Measurements from ENCODE around the gene BTBD17. TPM values are rescaled to one million over a fixed set of nuclear protein-coding genes. Genes with fewer than 3 reads are reported as not detected.

Gene BTBD17, protein sequence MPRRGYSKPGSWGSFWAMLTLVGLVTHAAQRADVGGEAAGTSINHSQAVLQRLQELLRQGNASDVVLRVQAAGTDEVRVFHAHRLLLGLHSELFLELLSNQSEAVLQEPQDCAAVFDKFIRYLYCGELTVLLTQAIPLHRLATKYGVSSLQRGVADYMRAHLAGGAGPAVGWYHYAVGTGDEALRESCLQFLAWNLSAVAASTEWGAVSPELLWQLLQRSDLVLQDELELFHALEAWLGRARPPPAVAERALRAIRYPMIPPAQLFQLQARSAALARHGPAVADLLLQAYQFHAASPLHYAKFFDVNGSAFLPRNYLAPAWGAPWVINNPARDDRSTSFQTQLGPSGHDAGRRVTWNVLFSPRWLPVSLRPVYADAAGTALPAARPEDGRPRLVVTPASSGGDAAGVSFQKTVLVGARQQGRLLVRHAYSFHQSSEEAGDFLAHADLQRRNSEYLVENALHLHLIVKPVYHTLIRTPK
- total RNA-seq (2022; extraction: Qiagen RNA extraction), result 0.05 to 0.06 TPM in 2 of 5 replicates, not detected in the others

GRCh38 chr17:74361230-74362068 is at the start of gene BTBD17:
BTBD17 (minus strand) TSS chr17:74361868; CDS start chr17:74361819, 49 bp downstream.

DNA sequence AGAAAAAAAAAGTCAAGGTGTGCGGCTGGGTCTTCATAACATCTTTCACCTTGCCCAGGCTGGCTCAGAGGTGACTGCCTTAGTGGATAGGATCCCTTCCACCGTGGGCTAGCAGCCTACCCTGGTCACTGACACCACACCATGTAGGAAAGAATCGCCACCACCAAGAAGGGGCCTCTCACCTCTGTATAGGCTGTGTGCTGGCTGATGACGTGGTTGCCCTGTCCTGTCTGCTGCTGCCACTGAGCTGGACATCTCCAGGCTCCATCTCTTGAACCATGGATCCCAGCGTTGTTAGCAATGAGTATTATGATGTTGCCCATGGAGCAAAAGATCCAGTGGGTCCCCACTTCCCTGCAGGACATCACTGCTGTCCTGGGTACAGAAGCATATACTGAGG is 5.5 kb upstream of the BTBD17 start, which contains the start of gene GPR142:
Gene GPR142, plus strand, starts transcription at position 301 of the 400 bp plus-strand sequence. CDS start 2,035 bp downstream, outside the sequence.

DNA sequence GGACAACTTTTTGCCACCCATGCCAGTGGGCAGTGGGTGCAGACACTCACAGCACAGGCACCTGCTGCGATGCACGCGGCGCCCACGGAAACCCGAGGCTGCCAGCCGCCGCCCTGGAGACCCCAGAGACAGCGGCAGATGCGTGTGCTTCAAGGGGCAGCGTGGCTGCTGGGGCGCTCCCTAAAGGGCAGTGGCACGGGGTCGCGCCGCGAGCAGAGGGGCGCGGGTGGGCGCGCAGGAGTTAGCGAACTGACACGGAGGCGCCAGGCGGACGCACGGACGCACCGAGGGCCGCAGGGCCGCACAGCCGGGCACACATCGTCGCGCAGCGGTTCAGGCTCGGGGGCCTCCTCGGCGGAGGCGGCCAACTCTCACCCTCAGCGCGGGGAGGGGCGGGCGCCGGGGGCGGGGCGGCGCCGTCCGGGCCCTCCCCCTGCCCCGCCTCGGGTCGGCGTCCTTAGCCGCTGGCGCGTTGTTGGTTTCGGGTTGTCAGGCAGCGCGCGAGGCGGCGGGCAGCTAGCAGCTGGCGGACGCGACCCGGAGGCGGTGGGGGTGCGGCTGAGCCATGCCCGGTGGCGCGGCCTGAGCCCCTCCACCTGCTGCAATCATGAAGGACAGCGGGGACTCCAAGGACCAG is 35.8 kb downstream of the BTBD17 start, which contains the start of gene KIF19:
Gene KIF19, plus strand, starts transcription at position 484 of the 637 bp plus-strand sequence. Its CDS starts 124 bp downstream, at position 608.

Other genes with a start within 250 kb of the BTBD17 start
- gene RPL38, start 158.2 kb downstream of the BTBD17 start, total RNA-seq (2022; extraction: Qiagen RNA extraction), result 2,669 to 3,166 TPM (median 2,938 TPM) in 5 replicates
- gene TTYH2, start 148.3 kb downstream of the BTBD17 start, total RNA-seq (2022; extraction: Qiagen RNA extraction), result 1.5 to 2.7 TPM (median 2.1 TPM) in 5 replicates
- gene DNAI2, start 87.6 kb downstream of the BTBD17 start, total RNA-seq (2022; extraction: Qiagen RNA extraction), result 0.06 to 0.09 TPM in 2 of 5 replicates, not detected in the others
- gene KIF19, start 35.6 kb downstream of the BTBD17 start, total RNA-seq (2022; extraction: Qiagen RNA extraction), result 0.03 TPM in 1 of 5 replicates, not detected in the others
- gene GPR142, start 5.6 kb upstream of the BTBD17 start, total RNA-seq (2022; extraction: Qiagen RNA extraction), result 0.08 TPM in 1 of 5 replicates, not detected in the others
- gene GPRC5C, start 70.2 kb upstream of the BTBD17 start, total RNA-seq (2022; extraction: Qiagen RNA extraction), result 58.6 to 85.4 TPM (median 75.2 TPM) in 5 replicates
- gene CD300A, start 104.8 kb upstream of the BTBD17 start, total RNA-seq (2022; extraction: Qiagen RNA extraction), result 0.07 to 0.12 TPM (median 0.07 TPM) in 3 of 5 replicates, not detected in the others
- gene CD300LB, start 169.6 kb upstream of the BTBD17 start, total RNA-seq (2022; extraction: Qiagen RNA extraction), result 0.03 to 0.14 TPM (median 0.09 TPM) in 4 of 5 replicates, not detected in the other
- 0.09 to 0.20 TPM (median 0.16 TPM) in 5 replicates for gene CD300C, start 184.2 kb upstream of the BTBD17 start, total RNA-seq (2022; extraction: Qiagen RNA extraction)
- 0.32 to 0.76 TPM (median 0.53 TPM) in 5 replicates for gene CD300H, start 205.6 kb upstream of the BTBD17 start, total RNA-seq (2022; extraction: Qiagen RNA extraction)
- not detected in 5 replicates for gene CD300LD, start 230.4 kb upstream of the BTBD17 start, total RNA-seq (2022; extraction: Qiagen RNA extraction)

All from A549 treated with CORT108297 at 1 μM for 4 hours (cell line).